Fibroblast of upper back skin (primary cell): ENCODE measurements around the gene ZBTB21.
"Not testable (repeated sequence)": the region's sequence is repeated elsewhere in the genome, so short reads cannot be mapped to it uniquely, and the experiment has no call there.

Source experiments
- DNase-seq: peaks from one replicate; pipeline ENCODE4 v3.0.0-alpha.2; 2013

Gene ZBTB21

DNA sequence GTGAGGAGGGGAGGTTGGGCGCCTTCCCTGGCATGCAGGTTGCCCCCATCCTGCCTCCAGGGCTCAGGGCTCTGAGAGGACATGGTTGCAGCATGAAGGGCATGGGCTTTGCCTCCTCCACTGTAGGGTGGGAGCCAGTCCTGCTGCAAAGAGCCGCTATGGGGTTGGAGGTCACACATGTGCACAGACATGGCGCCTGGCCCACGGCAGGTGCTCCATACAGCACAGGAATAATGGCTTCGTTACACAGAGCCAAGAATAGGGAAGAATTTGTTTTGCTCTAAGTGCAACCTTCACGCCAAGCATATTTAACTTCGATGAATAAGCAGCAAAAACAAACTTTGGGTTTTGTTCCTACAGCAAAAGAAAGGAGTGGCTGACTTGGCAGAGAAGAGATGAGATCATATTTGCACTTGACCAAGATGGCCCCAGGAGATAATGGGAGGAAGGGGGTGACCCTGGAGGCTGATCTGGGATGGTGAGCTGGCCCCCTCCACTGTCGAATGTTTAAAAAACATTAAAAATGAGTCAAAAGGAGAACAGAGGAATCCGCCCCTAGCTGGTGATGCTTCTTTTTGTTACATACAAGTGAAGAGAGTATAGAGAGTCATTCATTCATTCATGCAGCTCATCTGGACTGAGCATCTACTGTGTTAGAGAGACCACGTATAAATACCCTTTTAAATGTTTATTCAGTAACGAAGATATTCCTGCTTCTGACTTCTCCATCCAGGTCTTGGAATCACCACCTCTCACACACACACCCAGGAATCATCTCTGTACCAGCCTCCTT is 43.9 kb downstream of the ZBTB21 start:
- DNase-seq: no peak

DNA sequence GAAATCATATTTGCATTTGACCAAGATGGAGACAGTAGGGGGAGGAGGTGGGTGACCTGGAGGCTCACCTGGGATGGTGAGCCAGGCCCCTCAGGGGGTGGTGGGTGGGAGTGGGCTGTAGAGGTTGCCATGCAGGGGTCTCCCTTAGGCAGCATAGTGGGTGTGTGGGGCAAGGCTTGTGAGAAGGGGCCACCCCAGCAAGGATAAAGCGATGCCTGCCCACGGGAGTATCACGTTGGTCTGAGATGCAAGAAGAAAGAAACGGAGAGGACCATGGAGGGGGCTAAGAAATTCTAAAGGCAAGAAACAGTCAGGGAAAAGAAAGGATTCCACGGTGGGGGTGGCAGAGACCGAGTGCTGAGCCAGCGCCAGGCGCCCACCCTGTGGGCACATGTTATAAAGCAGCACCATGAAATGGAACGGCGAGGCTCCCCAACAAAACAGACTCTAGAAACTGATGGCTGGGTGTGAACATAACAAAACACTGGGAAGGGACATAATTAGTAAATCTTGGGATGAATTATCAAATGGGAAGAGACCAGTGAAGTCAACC is 44.6 kb downstream of the ZBTB21 start:
- DNase-seq: no peak

DNA sequence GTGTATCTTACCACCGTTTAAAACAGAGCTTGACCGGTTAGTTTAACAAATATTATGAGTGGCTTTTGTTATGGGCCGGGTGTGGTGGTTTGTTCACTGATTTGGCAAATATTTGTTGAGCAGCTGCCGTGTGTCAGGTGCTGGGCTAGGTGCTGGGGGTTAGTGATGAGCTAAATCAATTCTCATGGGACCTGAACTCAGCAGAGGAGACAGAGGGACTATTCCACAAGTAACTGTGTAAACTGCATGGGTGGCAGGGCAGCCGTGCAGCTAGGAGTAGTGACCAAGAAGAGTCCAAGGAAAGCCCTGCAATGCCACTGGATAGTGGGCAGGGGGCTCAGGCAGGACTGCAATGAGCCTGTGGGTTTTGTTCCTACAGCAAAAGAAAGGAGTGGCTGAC is 45.1 kb downstream of the ZBTB21 start:
- DNase-seq: no peak

DNA sequence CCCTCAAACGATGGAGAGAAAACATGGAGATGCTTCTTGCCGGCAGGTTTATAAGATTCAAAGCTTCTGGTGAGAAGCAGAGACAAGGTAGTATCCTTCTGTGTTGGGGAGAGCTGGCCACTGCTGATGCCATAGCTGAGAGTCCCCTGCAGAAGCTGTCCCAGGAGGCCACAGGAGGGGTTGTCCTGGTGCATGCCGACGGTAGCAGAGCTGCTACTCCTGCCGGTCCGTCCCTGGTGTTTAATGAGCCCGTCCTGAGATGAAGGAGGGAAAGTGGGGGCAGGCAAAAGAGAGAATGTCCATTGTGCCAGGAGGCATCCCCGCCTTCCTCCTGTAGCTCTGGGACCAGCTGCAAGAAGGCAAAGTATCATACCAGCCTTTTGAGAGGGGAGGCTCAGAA is 46.0 kb downstream of the ZBTB21 start:
- DNase-seq: no peak

DNA sequence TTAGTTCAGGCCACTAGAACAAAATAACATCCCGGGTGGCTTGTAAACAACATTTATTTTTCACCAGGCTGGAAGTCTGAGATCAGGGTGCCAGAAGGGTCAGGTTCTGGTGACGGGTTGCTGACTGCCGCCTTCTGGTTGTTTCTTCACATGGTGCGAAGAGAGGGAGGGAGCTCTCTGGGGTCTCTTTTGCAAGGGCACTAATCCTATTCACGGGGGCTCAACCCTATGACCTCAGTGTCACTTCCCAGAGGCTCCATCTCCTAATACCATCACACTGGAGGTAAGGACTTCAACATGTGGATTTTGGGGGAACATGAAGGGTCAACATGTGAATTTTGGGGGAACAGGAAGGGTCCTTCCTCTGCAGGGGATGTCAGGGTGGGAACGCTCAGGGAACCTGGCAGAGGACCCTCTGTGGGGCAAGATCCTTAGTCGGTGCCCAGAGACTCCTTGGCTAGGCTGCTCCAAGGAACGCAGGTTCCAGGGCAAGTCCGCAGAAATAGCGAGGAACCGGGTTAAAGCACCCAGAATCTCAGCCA is 47.7 kb downstream of the ZBTB21 start:
- no peak for DNase-seq

DNA sequence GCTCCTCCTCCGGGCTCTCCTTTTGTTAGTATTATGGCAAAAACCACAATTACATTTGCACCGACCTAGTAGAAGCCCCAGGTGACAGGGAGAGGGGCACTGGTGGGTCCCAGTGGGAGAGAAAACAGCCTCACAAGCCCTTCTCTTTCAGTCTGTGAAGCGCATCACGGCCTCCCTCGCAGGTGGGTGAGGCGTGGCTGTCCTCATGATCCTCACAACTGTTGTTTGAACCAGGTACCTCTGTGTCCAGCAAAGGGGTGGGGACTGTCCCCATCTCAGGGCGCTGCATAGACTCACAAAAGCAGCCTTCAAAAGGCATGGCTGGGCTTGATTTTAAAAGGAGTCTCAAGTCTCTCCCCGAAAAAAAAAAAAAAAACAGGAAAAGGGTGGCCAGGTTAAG is 48.4 kb downstream of the ZBTB21 start:
- no peak for DNase-seq

DNA sequence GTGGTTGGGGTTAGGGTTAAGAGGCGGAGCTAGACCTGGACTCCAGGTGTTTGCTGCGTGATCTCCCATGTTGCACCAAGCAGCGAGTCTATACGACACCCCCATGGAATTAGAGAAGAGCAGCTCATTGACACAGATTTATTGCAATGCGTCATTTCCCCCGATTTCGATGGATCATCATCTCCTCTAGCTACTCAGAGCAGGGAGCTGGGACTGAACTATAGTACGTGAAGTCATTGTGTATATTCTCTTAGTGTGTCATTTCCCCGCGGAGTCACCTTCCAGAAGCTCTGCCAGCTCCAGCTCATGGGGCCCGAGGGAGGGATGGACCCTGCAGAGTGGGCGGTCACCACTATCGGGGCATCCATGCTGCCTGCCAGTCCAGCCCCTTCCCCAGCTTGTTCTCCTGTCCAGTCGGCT is 48.9 kb downstream of the ZBTB21 start:
- DNase-seq: no peak

DNA sequence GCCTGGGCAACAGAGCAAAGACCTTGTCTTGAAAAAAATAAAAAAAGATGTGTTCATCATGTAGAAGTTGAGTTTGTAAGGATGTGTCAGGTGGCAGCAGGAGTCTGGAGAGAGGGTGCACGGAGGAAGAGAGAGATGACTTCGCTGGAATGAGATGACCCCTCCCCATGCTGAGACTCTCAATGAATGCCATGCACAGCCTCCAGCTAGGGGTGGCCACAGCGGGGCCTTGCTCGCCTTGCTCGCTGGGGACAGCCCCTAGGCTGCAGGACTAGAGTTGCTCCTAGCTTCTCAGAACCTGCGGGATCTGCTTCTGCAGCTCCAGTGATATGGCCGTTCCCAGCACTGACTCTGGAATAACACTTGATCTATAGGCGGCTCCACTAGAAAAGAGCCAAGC is 49.8 kb downstream of the ZBTB21 start:
- DNase-seq: no peak

DNA sequence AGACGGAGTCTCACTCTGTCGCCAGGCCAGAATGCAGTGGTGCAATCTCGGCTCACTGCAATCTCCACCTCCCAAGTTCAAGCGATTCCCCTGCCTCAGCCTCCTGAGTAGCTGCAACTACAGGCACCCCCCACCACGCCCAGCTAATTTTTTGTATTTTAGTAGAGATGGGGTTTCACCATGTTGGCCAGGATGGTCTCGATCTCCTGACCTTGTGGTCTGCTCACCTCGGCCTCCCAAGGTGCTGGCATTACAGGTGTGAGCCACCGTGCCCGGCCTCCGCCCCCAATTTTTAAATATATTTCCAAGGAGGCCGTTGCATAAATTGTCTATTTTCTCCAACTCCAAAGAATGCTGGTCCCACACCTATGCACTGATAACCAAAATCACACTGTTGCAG is 50.5 kb downstream of the ZBTB21 start:
- not testable (repeated sequence) for DNase-seq

DNA sequence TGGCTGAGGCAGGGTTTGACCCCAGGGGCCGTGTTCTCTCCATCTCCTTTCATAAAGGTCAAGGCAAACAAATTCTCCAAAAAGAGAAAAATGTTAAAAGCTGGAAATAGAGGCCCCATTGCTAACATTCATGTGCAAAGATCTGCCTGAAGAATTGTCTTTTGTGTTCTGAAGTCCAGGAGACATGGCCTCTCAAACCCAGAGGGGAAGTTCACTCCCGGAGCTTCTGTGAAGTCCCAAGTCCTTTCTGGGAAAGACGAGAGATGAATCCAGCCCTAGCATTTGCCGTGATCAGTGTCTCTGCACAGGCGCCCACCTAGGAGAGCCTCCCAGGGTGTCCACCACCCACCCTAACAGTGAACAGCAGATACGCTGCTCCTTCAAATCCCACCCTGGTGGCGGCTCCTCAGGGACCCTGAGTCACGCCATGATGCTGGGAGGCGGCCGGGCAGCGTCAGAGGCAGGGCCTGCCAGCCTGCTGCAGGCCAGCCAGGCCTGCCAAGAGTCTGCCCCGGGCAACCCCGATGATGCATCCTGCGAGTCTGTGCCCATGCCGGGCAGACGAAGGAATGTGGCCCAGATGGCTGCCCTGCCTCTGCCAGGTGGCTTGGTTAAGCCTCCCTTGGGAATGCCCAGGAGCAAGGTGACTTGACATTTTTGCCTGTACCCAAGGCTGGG is 51.1 kb downstream of the ZBTB21 start:
- DNase-seq: no peak

DNA sequence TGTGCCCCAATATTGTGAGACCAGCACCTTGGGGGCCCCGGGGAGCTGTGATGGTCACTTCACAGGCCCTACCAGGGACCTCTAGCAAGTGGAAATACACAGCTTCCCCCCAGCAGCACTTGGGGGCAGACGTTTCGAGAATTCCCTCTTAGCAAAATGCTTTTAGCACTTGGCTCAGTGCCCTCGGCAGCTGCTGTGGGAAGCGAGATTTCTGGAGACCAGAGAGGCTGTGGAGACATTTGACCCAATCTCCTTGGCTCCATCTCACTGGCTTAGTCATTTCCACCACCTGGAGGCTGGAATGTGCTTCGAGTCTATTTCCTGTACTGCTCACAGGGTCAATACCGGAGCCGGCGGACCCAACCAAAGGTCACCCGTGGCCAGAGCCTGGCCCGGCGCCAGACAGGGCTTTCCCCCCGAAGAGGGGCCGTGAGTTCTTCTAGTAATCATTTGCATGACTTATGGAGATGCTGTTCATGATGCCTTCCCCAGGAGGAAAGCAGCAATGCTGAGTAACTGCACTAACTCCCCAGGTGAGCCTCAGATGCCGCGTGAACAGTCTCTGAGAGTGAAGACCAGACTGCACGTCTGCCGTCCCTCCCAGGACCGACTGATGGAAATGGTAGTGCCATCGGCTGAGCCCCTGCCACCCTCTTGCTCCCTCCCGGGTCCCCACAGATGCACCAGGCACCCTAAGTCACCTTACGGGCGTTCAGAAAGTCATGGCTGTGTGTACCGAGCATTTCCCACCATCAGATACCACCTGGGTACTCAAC is 52.0 kb downstream of the ZBTB21 start:
- DNase-seq: peak; percentile 95

DNA sequence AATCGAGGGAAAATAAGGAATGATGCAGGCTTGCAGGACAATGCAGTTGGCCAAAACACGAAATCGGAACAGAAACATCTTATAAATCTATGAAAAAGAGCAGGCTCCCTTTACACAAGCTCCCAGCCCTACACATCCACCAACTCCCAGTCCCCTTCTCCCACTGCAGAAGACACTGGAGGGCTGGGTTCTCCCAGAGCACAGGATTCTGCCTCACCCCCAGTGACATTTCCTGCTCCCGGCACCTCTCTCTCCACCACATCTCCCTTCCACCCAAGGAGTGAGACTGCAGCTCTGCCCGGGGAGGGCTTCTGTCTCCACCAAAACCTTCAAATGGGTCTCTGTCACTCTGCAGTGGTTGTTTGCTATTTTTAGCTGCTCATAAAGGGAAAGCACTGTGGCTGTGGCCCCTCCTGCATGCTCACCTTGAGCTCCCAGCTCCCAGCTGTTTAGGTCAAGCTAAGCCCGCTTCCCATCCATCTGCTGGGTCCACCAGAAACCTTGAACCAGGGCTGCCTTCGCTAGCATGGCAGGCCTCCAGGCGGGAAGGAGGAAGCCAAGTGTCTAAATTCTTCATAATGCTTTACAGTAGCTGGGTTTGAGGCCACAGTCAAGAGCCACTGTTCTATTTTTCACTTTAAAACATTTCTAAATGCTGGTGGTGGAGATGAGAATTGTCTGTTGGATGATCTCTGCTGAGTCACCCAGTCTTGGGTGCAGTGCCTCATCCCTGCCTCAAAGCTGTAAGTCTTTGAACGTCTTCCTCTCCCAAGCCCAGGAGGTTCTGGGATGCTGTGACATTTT is 53.0 kb downstream of the ZBTB21 start:
- DNase-seq: peak; percentile 80

DNA sequence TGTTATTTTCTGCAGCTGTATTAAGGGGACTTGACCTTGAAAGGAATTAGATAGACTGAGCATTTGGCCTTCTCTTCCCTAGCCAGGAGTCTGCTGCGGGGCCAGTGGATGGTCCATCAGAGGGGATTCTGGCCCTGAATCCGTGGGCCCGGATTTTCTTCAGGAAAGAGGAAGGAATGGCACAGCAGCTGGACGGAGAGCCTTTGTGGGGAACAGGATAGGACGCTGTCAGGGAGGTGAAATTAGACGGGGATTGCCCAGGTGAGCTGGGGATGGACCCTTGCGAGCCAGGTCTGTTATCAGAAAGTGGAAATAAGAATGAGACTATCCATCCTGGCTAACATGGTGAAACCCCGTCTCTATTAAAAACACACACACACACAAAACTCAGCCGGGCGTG is 54.6 kb downstream of the ZBTB21 start:
- DNase-seq: no peak

DNA sequence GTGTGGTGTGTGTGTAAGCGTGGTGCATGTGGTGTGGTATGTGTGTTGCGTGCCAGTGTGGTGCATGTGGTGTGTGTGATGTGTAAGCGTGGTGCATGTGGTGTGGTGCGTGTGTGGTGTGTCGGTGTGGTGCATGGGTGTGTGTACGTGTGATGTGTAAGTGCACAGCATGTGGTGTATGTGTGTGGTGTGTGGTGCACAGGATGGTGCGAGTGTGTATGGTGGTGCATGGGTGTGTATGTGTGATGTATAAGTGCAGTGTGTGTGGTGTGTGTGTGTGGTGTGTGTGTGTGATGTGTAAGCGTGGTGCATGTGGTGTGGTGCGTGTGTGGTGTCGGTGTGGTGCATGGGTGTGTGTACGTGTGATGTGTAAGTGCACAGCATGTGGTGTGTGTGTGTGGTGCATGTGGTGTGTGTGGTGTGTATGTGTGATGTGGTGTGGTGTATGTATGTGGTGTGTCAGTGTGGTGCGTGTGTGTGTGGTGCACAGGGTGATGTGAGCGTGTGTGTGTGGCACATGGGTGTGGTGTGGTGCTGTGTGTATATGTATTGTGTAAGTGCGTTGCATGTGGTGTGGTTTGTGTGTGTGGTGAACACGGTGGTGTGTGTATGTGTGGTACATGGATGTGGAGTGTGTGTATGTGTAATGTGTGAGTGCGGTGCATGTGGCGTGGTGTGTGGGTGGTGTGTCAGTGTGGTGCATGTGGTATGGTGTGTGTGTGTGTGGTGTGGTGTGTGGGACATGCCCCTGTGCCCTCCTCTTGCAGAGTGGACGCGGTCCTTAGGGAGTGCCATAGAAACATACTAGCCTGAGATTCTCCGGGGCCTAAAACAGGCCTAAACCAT is 55.3 kb downstream of the ZBTB21 start:
- DNase-seq: no peak

DNA sequence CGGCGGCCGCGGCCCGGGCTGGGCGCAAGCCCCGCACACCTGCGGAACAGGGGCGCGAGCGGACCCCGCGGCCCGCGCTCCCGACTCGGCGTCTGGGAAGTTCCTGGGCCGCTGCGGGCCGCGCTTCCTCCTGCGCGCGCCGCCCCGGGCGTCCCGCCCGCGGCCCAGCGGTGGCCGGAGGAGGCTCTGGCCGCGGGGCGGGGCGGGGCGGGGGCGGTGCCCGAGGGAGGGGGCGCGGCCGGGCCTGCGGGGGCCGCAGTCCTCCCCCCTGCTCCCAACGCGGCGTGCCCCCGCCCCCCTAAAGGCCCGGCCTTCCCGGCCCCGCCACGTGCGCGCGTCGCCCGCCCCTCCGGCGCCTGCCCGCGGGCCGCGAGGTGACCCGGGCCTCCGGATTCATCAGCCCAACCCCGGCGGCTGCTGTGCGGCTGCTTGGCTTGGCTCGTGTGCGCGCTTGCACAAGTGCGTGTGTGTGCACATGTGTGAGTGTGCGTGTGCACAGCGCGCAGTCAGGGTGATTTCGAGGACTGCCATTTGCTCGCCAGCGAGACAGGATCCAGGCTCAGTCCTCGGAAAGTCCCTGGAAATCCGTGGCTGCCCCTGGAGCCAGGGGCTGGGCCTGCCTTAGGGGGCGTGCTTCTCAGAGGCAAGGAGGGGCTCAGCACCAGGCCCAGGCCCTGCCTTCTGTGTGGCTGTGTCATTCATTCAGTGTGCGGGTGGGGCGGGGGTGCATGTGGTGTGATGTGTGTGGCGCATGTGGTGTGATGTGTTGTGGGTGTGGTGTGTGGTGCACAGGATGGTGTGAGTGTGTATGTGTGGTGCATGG is 56.1 kb downstream of the ZBTB21 start, which contains the start of gene C2CD2:
Gene C2CD2, minus strand, starts transcription at position 188 of the 823 bp plus-strand sequence. CDS start 370 bp downstream, outside the sequence.
- peak; percentile 74 for DNase-seq

DNA sequence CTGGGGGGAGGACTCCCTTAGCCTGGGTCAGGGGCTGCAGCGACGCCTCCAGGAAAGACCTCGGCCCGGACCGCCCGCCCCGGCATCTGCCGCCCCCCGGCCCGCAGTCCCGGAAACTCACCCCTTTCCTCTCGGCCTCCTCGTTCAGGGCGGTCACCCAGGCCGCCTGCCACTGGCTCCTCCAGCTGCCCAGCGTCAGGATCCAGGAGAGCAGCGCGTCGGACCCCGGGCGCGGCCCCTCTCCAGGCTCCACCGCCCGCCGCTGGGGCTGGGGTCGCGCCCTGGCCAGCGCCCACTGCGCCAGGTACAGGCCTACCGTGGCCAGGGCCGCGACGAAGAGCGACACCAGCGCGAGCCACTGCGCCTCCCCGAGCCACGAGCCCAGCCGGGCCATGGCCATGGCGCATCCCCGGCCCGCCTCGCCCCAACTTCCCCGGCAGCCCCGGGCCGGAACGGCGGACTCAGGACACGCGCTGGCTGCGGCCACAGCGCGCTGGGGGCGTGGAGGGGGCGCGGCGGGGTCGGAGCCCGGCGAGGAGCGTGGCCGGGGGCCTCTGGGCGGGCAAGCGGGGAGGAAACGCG is 56.8 kb downstream of the ZBTB21 start:
- DNase-seq: no peak

DNA sequence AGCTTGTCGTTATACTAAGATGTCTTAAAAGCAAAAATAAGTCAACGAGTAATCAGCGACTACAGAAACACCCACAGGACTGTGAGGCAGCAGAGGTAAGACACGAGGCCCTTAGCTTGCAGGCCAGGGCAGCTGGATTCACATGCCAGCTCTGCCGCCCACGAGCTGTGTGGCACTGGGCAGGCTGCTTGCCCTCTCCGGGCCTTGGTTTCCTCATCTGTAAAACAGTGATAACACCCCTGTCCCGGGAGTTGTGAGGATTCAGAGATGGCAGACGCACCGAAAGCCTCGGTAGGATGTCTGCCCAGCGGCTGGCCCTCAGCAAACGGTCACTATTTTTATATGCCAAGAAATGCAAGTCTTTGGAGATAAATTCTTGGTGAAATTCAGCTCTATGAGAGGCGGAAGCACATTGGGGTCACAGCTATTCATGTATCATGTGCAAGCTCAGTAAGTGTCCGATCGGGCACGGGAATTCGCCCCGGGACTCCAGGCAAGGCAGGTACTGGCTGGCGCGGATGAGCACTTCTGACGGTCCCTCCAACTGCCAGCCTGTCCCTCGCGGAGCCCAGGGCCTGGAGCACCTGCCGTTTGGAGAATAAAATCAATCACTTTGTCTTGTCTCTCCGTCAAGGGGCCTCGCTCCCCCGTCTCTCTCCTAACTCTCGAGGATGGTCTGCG is 57.5 kb downstream of the ZBTB21 start:
- DNase-seq: no peak

DNA sequence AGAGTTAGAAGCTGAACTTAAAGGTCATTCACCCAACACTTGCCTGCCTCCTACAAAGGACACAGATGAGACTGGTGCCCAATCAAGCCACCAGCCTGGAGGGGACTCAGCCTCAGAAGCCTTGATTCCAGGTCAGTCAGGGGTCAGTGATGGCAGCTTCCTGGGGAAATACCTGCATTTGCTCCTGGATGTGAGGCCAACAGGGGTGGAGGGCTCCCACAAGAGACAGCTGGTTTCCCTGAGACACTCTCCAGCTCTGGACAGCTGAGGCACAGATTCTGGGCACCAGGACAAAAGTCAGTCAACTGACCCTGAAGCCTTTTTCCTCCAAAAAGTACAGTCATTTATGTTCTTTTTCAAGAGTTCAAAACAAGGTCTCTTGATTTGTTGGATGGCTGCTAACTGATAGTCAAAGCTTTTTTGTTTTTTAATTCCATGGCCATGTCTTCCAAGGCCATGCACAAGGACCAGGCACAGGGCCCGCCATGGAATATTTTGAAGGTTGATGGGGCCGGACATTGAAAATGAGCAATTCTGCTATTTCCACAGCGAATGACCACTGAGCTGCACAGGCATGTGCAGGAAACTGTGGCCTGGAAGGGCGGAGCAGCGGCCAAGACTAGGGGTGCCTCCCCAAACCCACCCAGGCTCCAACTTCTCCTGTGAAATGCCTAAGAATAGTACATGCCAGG is 58.1 kb downstream of the ZBTB21 start:
- DNase-seq: no peak

DNA sequence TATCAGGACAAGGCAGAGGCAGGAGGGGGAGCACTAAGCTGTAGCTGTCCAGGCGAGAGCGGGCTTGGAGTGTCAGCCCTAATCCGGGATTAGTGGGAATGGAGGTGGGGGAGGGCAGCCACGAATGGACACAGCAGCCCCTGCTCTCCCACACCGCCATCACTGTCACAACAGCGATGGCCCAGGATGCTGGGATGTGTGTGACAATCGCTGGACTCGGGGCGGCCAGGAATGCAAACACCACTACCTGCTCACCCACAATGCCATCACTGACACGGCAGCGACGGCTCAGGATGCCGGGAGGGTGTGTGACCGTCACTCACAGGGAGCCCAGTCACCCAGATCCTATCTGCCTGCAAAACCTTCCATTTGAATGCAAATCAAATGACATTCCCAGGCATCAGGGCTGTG is 59.2 kb downstream of the ZBTB21 start:
- DNase-seq: no peak
